GM19239 (cell line): Measurements from ENCODE around the gene TIAM2.
A peak's percentile ranks its signal among the peaks of the same experiment; 100 is the strongest.
"Not testable (repeated sequence)": the region's sequence is repeated elsewhere in the genome, so short reads cannot be mapped to it uniquely, and the experiment has no call there.

Experiments used
- DNase-seq: peaks from one replicate; pipeline ENCODE4 v3.0.0; 2011; ENCODE audit warnings: low spot score; ENCODE audit not compliant: insufficient read length
- FAIRE-seq: peaks from 2 replicates; lab custom pipeline; 2011; peaks lifted over from hg19 to GRCh38; lab: Jason Lieb, UNC

The TIAM2 gene

DNA sequence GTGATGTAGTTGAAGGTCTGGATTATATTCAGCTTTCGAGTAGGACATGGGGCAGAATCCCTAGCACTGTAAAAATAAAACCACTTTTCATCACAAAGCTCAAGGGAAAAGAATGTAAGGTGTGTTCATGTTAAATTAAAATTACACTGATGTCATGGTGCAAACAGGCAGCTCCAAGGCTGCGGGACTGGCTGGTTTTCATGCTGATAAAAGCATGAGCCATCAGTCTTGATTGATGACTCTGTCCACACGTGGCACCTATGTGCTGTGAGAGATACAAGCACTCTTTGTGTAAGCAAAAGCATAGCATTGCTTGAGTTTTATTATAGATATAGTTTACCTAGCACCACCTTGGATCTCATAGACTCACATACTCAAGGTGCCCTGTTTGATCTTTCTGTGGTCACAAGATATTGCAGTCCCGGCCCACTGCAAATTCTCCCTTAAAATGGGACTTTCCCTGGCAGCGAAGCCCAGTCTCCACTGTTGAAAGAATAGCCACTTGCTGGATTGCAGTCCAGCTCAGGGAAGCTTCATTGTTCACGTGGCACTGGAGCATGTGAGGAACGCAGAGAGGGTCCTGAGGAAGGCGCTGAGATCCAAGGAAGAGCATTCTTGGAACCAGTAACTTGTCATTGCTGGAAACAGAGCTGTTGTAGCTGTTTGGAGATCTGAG lies 90.6 kb downstream of the TIAM2 start:
- no peak for FAIRE-seq
- no peak for DNase-seq

- DNase-seq (no peak), FAIRE-seq (no peak)
These were observed 93.7 kb downstream of the TIAM2 start for GRCh38 chr6:155088856-155089255.

DNA sequence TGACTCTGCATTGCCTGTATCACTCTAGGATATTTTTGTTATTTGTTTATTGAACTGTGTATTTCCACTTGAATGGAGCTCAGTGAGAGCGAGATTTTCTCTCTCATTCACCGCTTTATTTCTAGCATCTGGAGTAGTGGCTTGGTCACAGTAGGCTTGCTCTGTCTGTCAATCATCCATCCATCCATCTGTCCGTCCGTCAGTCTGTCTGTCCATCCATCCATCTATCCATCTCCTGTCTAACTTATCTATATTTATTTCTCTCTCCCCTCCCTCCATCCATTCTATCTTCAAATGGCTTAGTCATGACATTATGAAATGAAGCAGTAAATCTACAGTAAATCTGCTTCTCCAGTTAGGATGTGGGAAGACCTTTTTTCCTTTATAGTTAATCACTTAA lies 94.6 kb downstream of the TIAM2 start:
- DNase-seq: no peak
- FAIRE-seq: no peak

DNA sequence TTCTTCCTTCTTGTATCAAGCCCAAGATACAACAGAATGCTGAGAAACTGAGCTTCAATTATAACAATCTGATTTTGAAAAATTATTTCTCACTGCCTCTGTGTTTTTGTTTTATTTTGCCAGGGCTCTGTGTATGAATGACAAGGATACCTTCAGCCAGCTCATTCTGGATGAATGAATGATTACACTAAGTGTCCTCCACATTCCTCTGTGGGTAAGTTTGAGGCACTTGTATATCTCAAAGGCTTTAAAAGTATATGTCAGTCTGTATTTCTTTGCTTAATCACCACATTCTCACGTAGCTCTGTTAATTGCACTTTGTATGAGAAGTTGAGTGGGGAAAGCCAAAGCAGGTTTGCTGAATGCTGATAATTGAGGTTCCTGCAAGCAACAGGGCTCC lies 95.1 kb downstream of the TIAM2 start:
- FAIRE-seq (no peak), DNase-seq (no peak)

DNA sequence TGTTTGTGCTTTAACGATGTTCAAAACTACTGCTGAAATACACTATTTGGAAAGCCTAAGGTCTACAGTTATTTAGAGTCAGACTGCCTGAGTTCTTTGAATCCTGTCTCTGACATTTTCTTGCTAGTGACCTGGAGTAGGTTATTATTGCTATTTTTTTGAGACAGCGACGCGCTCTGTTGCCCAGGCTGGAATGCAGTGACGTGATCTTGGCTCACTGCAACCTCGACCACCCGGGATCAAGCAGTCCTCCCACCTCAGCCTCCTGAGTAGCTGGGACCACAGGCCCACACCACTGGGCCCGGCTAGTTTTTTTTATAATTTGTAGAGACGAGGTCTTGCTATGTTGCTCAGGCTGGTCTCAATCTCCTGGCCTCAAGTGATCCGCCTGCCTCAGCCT lies 96.6 kb downstream of the TIAM2 start:
- DNase-seq: no peak
- FAIRE-seq: no peak

- no peak for FAIRE-seq
- no peak for DNase-seq
These were observed 98.3 kb downstream of the TIAM2 start for GRCh38 chr6:155093430-155093829.

DNA sequence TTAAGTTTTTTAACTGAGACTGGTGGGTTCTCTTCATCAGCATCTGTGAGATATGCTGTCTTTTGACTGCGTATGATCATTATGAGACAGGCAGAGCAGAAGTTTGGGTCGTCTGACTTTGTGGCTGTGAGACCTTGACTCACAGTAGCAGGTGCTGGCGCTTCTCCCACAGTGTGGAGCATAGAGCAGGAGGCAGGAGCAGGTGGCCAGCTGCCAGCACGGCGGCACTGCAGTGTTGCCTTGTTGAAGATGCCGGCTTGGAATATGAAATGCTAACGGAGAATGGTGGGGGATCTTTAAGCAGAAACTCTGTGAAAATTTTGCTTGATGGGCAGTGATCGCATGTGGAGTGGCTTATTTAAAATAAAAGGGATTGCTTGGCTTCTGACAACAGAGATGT lies 105.0 kb downstream of the TIAM2 start:
- DNase-seq (no peak), FAIRE-seq (no peak)

DNA sequence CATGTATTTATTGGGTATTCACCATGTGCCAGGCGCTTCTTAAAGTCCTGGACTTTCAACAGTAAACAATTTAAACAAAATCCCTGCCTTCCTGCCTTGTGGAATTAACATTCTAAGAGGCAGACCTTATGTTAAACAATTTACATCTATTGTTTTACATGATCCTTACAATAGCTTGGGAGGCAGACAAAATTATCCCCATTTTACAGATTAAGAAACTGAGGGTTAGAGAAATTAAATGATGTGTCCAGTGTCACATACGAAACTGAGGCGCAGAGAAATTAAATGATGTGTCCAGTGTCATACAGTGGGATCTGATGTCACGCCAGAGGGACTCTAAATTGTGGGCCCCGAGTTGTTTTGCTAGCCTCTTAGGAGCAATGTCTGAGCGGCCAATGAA lies 105.5 kb downstream of the TIAM2 start:
- no peak for FAIRE-seq
- DNase-seq: no peak

- DNase-seq, FAIRE-seq: not testable (repeated sequence)
These were observed 108.0 kb downstream of the TIAM2 start for GRCh38 chr6:155103083-155103645.

GRCh38 chr6:155103816-155104366 lies 108.8 kb downstream of the TIAM2 start:
- DNase-seq (no peak), FAIRE-seq (no peak)

GRCh38 chr6:155106456-155107115 lies 111.5 kb downstream of the TIAM2 start:
- DNase-seq (no peak), FAIRE-seq (no peak)

GRCh38 chr6:155107432-155108069 lies 112.4 kb downstream of the TIAM2 start:
- no peak for FAIRE-seq
- DNase-seq: no peak

DNA sequence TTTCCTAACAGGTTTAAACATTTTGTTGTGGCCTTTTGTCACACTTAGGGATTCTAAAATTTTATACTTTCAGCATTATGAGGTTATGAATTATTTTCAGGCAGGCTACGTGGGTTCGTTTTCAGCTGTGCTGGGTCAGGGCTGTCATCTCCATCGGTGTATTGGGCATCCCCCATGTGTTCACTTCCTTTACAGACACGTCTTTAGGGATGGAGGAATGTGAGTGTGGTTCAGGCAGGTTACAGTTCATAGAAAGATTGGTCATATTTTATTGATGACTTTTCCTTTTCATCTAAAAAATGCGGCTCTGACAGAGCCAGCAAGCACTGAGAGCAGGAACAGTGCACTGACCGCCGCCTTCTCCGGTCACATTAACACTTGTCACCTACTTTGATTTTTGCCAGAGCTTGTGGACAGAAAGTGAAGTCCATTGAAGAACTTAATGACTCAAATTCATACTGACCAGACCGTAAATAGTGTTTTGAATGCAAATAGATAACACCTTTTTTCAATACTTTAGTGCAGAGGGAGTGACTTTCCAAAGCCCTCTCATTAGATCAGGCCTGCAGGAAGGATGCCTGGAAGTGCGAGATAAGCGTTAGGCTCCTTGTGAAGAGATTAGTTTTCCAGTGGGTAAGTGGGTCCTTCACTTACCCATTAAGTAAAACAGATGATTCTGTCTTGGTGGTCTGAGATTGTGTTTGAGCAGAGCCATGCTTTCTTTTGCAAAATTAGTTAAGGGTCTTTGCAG lies 113.1 kb downstream of the TIAM2 start:
- FAIRE-seq (no peak), DNase-seq (no peak)

- FAIRE-seq (no peak), DNase-seq (no peak)
These were observed 115.6 kb downstream of the TIAM2 start for GRCh38 chr6:155110721-155111120.

DNA sequence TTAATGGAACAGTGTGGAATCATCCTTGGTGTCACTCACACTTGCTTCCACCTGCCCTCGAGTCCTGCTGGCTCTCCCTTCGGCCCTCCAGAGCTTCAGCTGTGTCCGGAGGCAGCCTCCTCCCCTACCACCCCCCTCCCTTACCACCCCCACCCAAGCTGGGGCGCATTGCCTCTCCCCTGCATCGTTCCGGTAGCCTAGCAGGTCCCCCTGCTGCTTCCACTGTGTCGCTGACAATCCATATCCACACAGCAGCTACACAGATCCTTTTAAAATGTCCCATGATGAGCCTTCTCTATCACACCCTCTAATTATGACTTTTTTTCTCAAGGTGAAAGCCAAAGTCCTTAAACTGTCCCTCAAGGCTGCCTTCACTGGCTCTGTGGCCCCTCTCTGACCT lies 117.6 kb downstream of the TIAM2 start:
- FAIRE-seq (no peak), DNase-seq (no peak)

DNA sequence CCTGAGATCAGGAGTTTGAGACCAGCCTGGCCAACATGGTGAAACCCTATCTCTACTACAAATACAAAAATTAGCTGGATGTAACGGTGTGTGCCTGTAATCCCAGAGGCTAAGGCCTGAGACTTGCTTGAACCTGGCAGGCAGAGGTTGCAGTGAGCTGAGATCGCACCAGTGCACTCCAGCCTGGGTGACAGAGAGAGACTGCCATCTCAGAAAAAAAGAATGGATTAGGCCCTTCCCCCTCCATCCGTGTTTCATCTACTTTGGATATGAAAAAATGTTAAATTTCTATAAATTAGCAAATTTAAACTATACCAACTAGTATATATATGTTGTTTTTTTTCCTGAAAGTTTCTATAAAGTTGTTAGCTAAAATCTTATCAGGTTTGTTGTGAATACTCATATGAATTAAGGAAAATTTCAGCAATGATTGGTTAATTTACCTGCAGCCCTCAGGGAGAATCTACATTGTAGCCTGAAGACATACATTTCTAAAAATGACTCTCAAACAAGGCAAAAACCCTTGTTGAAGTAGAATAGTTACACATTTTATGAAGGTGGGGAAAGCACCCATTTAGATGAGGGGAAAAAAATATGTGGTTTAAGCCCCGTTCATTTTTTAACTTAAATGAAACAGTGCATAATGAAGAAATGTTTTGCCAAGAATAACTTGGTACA lies 120.9 kb downstream of the TIAM2 start:
- FAIRE-seq: no peak
- DNase-seq: no peak

- DNase-seq (no peak), FAIRE-seq (peak; percentile 40)
These were observed 121.4 kb downstream of the TIAM2 start for GRCh38 chr6:155116571-155116910.

GRCh38 chr6:155117256-155117655 lies 122.1 kb downstream of the TIAM2 start:
- DNase-seq (no peak), FAIRE-seq (no peak)

- FAIRE-seq (no peak), DNase-seq (no peak)
These were observed 122.7 kb downstream of the TIAM2 start for GRCh38 chr6:155117785-155118184.

DNA sequence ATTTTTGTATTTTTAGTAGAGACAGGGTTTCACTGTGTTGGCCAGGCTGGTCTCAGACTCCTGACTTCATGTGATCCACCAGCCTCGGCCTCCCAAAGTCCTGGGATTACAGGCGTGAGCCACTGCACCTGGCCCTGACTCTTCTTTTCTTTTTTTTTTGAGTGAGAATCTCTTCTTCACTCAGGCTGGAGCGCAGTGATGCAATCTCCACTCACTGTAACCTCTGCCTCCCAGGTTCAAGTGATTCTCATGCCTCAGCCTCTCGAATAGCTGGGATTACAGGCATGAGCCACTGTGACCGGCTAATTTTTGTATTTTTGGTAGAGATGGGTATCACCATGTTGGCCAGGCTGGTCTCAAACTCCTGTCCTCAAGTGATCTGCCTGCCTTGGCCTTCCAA lies 124.1 kb downstream of the TIAM2 start:
- DNase-seq, FAIRE-seq: not testable (repeated sequence)
